ENCODE data around the gene GAMT.

GAMT gene

GRCh38 chr19:1365319-1366269 lies 35.7 kb downstream of the GAMT start:
- Histone ChIP-seq H3K4me1 (ENCODE audit: control insufficient read depth in 1 of 2, insufficient read depth in 2 of 2, low read length in 2 of 2) (peaks cover 7 to 13% of the 10 kb centered on the region in 2 donors), H3K27me3 (ENCODE audit: control insufficient read depth in 1 of 2, insufficient read depth in 2 of 2, low read length in 2 of 2) (no peaks in the 10 kb centered on the region), H3K9me3 (ENCODE audit: control insufficient read depth in 1 of 2, low read length in 2 of 2) (no peaks in the 10 kb centered on the region), H3K4me3 (ENCODE audit: low read depth in 1 of 2, low read length in 2 of 2) (no peak overlapping the region), H3K36me3 (ENCODE audit: control insufficient read depth in 1 of 2, insufficient read depth in 2 of 2, low read length in 2 of 2) (peaks cover 27 to 51% of the 10 kb centered on the region in 2 donors), H3K27ac (ENCODE audit: low read depth, low read length) (no peak overlapping the region), H3K9ac (ENCODE audit: low read depth in 1 of 2, low read length in 2 of 2) (no peak overlapping the region)

- Histone ChIP-seq H3K9ac (ENCODE audit: low read depth in 1 of 2, low read length in 2 of 2) (no peak overlapping the region), H3K27ac (ENCODE audit: low read depth, low read length) (no peak overlapping the region), H3K9me3 (ENCODE audit: control insufficient read depth in 1 of 2, low read length in 2 of 2) (no peaks in the 10 kb centered on the region), H3K4me3 (ENCODE audit: low read depth in 1 of 2, low read length in 2 of 2) (no peak overlapping the region), H3K27me3 (ENCODE audit: control insufficient read depth in 1 of 2, insufficient read depth in 2 of 2, low read length in 2 of 2) (no peaks in the 10 kb centered on the region), H3K36me3 (ENCODE audit: control insufficient read depth in 1 of 2, insufficient read depth in 2 of 2, low read length in 2 of 2) (peaks cover 23 to 50% of the 10 kb centered on the region in 2 donors), H3K4me1 (ENCODE audit: control insufficient read depth in 1 of 2, insufficient read depth in 2 of 2, low read length in 2 of 2) (peaks cover 7 to 13% of the 10 kb centered on the region in 2 donors)
These were observed 37.2 kb downstream of the GAMT start for GRCh38 chr19:1364070-1364704.

- Histone ChIP-seq H3K4me1 (ENCODE audit: control insufficient read depth in 1 of 2, insufficient read depth in 2 of 2, low read length in 2 of 2) (peaks cover 7 to 13% of the 10 kb centered on the region in 2 donors), H3K27me3 (ENCODE audit: control insufficient read depth in 1 of 2, insufficient read depth in 2 of 2, low read length in 2 of 2) (no peaks in the 10 kb centered on the region), H3K27ac (ENCODE audit: low read depth, low read length) (no peak overlapping the region), H3K4me3 (ENCODE audit: low read depth in 1 of 2, low read length in 2 of 2) (peak overlapping the region in 1 of 2 donors; percentile 34), H3K9ac (ENCODE audit: low read depth in 1 of 2, low read length in 2 of 2) (peak overlapping the region in 1 of 2 donors; percentile 25), H3K9me3 (ENCODE audit: control insufficient read depth in 1 of 2, low read length in 2 of 2) (no peaks in the 10 kb centered on the region), H3K36me3 (ENCODE audit: control insufficient read depth in 1 of 2, insufficient read depth in 2 of 2, low read length in 2 of 2) (peaks cover 29 to 54% of the 10 kb centered on the region in 2 donors)
These were observed 37.7 kb downstream of the GAMT start for GRCh38 chr19:1363599-1363998.

GRCh38 chr19:1362387-1363257 lies 38.7 kb downstream of the GAMT start:
- Histone ChIP-seq H3K36me3 (ENCODE audit: control insufficient read depth in 1 of 2, insufficient read depth in 2 of 2, low read length in 2 of 2) (peaks cover 32 to 61% of the 10 kb centered on the region in 2 donors), H3K4me1 (ENCODE audit: control insufficient read depth in 1 of 2, insufficient read depth in 2 of 2, low read length in 2 of 2) (peaks cover 7 to 13% of the 10 kb centered on the region in 2 donors)

GRCh38 chr19:1361601-1362386 lies 39.5 kb downstream of the GAMT start:
- Histone ChIP-seq H3K9ac (ENCODE audit: low read depth in 1 of 2, low read length in 2 of 2) (no peak overlapping the region), H3K36me3 (ENCODE audit: control insufficient read depth in 1 of 2, insufficient read depth in 2 of 2, low read length in 2 of 2) (peaks cover 35 to 59% of the 10 kb centered on the region in 2 donors), H3K9me3 (ENCODE audit: control insufficient read depth in 1 of 2, low read length in 2 of 2) (no peaks in the 10 kb centered on the region), H3K4me1 (ENCODE audit: control insufficient read depth in 1 of 2, insufficient read depth in 2 of 2, low read length in 2 of 2) (peaks cover 7 to 14% of the 10 kb centered on the region in 2 donors), H3K27me3 (ENCODE audit: control insufficient read depth in 1 of 2, insufficient read depth in 2 of 2, low read length in 2 of 2) (no peaks in the 10 kb centered on the region), H3K4me3 (ENCODE audit: low read depth in 1 of 2, low read length in 2 of 2) (no peak overlapping the region), H3K27ac (ENCODE audit: low read depth, low read length) (no peak overlapping the region)

More at GRCh38 chr19:1362387-1363257, 38.7 kb downstream of the GAMT start:
- Histone ChIP-seq H3K9me3 (ENCODE audit: control insufficient read depth in 1 of 2, low read length in 2 of 2) (no peaks in the 10 kb centered on the region), H3K27ac (ENCODE audit: low read depth, low read length) (no peak overlapping the region), H3K9ac (ENCODE audit: low read depth in 1 of 2, low read length in 2 of 2) (no peak overlapping the region), H3K27me3 (ENCODE audit: control insufficient read depth in 1 of 2, insufficient read depth in 2 of 2, low read length in 2 of 2) (no peaks in the 10 kb centered on the region), H3K4me3 (ENCODE audit: low read depth in 1 of 2, low read length in 2 of 2) (no peak overlapping the region)

GRCh38 chr19:1360818-1361461 lies 40.4 kb downstream of the GAMT start:
- H3K9ac ChIP-seq (ENCODE audit: low read depth in 1 of 2, low read length in 2 of 2) = no peak overlapping the region
- peaks cover 11 to 23% of the 10 kb centered on the region in 2 donors for H3K4me1 ChIP-seq (ENCODE audit: control insufficient read depth in 1 of 2, insufficient read depth in 2 of 2, low read length in 2 of 2)
- peaks cover 30 to 55% of the 10 kb centered on the region in 2 donors for H3K36me3 ChIP-seq (ENCODE audit: control insufficient read depth in 1 of 2, insufficient read depth in 2 of 2, low read length in 2 of 2)

GRCh38 chr19:1360126-1360817 lies 41.1 kb downstream of the GAMT start:
- H3K4me3 ChIP-seq (ENCODE audit: low read depth in 1 of 2, low read length in 2 of 2) = no peak overlapping the region
- H3K27me3 ChIP-seq (ENCODE audit: control insufficient read depth in 1 of 2, insufficient read depth in 2 of 2, low read length in 2 of 2) = no peaks in the 10 kb centered on the region
- H3K27ac ChIP-seq (ENCODE audit: low read depth, low read length) = peak overlapping the region; percentile 5
- H3K9ac ChIP-seq (ENCODE audit: low read depth in 1 of 2, low read length in 2 of 2) = no peak overlapping the region
- H3K36me3 ChIP-seq (ENCODE audit: control insufficient read depth in 1 of 2, insufficient read depth in 2 of 2, low read length in 2 of 2) = peaks cover 29 to 55% of the 10 kb centered on the region in 2 donors
- H3K9me3 ChIP-seq (ENCODE audit: control insufficient read depth in 1 of 2, low read length in 2 of 2) = no peaks in the 10 kb centered on the region
- H3K4me1 ChIP-seq (ENCODE audit: control insufficient read depth in 1 of 2, insufficient read depth in 2 of 2, low read length in 2 of 2) = peaks cover 16 to 29% of the 10 kb centered on the region in 2 donors

More at GRCh38 chr19:1360818-1361461, 40.4 kb downstream of the GAMT start:
- no peaks in the 10 kb centered on the region for H3K27me3 ChIP-seq (ENCODE audit: control insufficient read depth in 1 of 2, insufficient read depth in 2 of 2, low read length in 2 of 2)
- H3K27ac ChIP-seq (ENCODE audit: low read depth, low read length) = peak overlapping the region; percentile 5
- H3K9me3 ChIP-seq (ENCODE audit: control insufficient read depth in 1 of 2, low read length in 2 of 2) = no peaks in the 10 kb centered on the region
- no peak overlapping the region for H3K4me3 ChIP-seq (ENCODE audit: low read depth in 1 of 2, low read length in 2 of 2)

- no peak overlapping the region for H3K27ac ChIP-seq (ENCODE audit: low read depth, low read length)
- H3K4me1 ChIP-seq (ENCODE audit: control insufficient read depth in 1 of 2, insufficient read depth in 2 of 2, low read length in 2 of 2) = peaks cover 10 to 22% of the 10 kb centered on the region in 2 donors
- H3K36me3 ChIP-seq (ENCODE audit: control insufficient read depth in 1 of 2, insufficient read depth in 2 of 2, low read length in 2 of 2) = peaks cover 20 to 45% of the 10 kb centered on the region in 2 donors
- no peak overlapping the region for H3K4me3 ChIP-seq (ENCODE audit: low read depth in 1 of 2, low read length in 2 of 2)
- no peaks in the 10 kb centered on the region for H3K27me3 ChIP-seq (ENCODE audit: control insufficient read depth in 1 of 2, insufficient read depth in 2 of 2, low read length in 2 of 2)
- no peak overlapping the region for H3K9ac ChIP-seq (ENCODE audit: low read depth in 1 of 2, low read length in 2 of 2)
- H3K9me3 ChIP-seq (ENCODE audit: control insufficient read depth in 1 of 2, low read length in 2 of 2) = no peaks in the 10 kb centered on the region
These were observed 43.7 kb downstream of the GAMT start for GRCh38 chr19:1357531-1358109.

Data from duodenal mucosa (tissue), 2 donors.